GM18526 (cell line): ENCODE results near the gene SH3GLB2.

ENCODE experiments used
- POLR2A ChIP-seq: IDR thresholded peaks from 3 replicates; pipeline ENCODE4 v1.6.1; 2011; ENCODE audit not compliant: insufficient read length; ENCODE audit errors: extremely low read depth

SH3GLB2 gene

DNA sequence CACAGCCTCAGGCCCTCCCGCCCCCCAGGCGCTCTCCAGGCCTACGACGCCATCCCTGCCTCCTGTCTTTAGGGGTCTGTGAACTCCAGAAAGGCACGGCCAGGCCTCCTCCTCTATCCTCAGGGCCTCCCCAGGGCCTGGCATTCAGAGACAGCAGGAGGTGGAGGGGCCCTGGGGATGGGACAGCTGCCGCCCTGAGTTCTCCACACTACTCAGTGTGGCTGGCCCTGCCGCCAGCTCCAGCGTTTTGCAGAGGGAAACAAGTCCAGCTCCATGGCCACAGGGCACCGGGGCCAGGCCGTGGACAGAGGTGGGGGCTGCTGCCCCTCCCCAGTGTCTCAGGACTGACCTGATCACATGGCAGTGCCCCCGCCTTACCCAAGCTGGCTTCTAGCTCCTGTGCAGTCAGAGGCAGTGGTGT lies 16.4 kb downstream of the SH3GLB2 start:
- no peak for TF ChIP-seq POLR2A

DNA sequence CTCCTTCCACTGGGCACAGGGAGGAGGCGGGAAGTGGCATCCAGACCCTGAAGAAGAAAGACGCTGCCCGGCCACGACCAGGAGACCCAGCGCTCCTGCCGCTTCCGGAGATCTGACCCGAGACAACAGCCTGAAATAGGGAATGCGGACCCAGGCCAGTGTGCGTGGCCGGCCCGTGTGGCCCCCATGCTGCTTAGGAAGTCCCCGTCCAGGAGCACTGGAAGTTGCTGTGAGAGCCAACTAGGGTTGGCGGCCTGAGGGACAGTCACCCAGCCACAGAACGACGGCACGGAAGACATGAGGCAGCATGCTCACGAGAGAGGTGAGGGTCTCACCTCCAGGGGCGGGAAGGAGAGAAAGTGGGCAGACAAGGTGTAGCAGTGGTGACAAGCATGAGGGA lies 17.0 kb downstream of the SH3GLB2 start:
- no peak for TF ChIP-seq POLR2A

DNA sequence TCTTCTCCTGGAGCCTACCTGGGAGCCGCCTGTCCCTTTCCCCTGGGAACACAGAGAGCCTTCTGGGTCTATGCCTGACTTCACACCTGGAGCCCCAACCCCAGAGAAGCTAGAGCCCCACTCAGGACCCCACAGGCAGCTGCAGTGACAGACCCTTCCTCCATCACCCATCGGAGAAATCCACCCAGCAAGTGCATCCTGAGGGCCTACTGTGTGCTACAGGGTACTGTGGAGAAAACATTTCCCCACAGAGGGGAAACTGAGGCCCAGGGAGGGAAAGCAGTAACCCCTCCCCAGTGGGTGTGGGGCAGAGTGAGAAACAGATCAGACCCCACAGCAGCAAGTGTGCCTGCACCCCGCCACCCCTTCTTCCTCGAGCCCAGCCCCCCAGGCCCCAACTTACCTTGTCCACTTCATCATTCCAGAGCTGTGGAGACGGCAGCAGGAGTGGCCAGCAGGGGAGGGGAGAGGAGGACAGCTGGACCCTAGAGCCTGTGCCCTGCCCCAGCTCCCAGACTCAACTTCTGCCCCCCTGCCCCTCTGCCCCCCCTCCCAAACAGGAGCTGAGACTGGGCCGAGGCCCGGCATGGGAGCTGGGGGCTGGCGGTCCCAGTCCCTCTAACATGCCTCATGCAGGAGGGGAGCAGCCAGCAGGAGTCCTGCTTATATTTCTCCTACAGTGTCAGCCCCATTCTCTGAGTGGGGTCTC lies 17.7 kb downstream of the SH3GLB2 start:
- no peak for TF ChIP-seq POLR2A

DNA sequence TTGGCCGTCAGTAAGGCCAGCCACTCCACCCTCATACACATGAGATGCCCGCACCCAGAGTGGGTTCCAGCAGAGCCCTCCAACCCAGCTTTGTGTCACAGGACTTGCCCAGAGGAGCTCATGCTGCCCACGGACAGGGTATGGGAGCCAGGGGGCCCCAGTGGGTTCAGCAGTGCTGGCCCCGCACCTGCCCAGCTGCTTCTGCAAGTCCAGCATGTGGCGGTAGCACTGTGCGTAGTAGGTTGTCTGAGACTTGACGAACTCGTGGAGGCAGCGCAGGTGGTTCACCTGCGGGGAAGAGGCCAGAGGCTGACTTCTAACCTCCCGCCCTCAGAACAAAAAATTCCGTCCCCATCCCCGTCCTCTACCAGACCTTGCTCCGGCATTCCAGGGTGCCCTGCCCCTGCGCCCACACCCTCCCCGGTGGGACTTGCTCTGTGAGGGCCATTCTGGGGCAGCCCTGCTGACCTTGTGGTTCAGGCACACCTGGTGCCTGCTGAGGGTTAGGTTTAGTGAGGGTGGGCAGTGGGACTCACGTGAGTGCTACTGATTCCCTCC lies 18.5 kb downstream of the SH3GLB2 start:
- no peak for TF ChIP-seq POLR2A

DNA sequence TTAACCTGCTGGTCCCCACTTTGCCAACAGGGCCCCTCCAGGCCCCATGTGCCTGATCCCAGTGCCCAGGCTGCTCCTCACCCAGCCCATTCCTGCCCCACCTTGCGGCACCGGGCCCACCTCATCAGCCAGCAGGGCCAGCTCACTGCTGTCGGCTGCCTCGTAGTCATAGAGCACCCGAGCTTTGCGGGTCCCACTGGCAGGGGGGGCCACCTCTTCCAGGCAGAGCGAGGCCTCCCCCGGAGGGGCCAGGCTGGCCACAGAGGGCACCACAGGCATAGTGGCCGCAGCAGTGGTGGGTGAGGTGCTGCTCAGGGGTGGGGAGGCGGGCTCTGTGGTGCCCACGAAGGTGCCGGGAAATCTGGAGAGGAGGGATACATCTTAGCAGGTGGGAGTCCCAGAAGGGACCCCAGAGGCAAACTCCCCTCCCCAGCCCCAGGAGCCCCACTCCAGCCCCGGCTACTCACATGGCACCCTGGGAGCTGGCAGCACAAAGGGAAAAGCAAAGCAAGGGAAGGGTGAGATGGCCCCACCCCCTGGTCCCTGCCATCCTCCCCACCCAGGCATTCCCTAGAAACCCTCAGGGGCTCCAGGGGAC lies 19.0 kb downstream of the SH3GLB2 start:
- TF ChIP-seq POLR2A, result no peak

DNA sequence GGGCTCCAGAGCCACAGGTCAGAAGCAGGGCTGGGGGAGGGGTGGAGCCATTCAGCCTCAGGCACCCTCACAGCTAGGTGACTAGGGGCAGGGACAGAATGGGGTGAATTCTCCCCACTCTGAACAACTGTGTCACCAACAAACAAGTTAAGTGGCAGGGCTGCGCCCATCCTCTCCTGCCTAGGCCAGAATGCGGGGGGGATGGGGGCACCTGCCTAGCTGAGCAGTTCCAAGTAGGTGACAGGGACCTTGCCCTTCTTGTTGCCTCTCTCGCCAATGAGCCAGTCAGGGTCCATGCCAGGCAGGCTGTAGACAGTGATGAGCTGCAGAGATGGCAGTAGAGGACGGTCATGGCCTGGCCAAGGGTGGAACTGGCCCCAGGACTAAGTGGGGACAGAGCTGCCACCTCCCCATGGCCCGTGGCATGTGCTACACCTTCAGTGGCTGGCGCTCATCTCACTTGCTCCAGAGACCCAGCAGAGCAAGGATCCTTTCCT lies 19.6 kb downstream of the SH3GLB2 start:
- no peak for TF ChIP-seq POLR2A

DNA sequence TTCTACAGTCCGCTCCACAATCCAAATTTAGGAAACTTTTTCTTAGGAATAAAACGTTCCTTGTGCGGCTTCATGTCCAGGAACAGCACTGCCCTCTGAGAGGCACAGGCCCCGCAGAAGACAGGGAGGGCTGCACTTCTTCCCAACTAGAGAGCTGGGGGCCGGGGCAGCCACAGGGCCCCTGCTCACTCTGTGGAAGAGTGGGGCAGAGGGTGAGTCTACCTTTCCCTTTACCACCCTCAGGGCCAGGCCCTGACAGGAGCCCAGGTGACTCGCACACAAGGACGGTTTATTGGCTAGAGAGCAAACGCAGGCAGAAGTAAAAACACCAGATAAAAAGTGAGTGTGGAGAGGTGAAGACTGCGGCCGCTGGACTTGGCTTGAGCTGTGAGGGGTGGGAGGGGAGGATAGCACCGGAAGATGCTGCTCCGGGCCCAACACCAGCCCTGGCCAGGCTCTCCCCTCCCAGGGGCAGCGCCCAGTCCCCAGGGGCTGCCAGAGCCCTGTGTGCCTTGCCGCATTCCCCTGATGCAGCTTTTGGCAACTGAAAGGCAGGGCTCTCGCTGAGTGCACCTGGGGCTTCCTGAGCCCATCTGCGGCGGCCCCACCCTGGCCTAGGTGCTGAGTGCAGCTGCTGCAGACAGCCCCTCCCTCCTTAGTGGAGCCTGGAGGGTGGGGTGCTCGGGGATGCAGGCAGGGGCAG lies 20.2 kb downstream of the SH3GLB2 start:
- no peak for TF ChIP-seq POLR2A

DNA sequence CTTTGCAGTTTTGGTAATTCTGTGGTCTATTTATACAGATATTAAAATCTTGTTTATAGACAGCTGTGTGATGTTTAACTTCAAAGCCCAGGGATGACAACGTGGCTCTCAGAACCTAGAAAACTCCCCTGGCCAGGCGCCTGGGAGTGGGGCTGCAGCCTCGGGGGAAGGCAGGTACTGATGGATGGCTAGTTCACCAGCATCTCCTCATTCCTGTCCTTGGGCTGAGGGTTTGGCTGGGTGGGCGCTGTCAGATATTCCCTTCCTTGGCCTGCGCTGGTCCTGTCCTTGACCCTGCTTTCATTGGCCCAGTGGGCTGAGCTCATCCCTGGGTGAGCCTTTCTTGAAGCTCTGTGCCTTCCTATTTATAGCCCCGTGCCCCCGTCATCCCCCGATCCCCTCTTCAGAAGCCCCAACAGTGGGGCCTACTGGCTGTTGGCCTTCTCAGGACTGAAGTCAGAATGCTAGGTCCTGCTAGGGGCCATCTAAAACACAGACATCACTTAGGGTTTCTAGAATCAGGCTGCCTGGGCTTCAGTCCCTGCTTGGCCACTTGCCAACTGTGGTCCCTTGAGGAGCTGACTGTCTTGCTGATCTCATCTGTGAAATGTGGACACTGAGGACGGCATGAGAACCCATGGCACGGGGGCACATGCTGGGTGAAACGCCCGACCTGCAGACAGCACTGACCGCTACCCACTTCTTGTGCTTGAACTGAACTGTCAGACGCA lies 20.9 kb downstream of the SH3GLB2 start:
- TF ChIP-seq POLR2A, result no peak

DNA sequence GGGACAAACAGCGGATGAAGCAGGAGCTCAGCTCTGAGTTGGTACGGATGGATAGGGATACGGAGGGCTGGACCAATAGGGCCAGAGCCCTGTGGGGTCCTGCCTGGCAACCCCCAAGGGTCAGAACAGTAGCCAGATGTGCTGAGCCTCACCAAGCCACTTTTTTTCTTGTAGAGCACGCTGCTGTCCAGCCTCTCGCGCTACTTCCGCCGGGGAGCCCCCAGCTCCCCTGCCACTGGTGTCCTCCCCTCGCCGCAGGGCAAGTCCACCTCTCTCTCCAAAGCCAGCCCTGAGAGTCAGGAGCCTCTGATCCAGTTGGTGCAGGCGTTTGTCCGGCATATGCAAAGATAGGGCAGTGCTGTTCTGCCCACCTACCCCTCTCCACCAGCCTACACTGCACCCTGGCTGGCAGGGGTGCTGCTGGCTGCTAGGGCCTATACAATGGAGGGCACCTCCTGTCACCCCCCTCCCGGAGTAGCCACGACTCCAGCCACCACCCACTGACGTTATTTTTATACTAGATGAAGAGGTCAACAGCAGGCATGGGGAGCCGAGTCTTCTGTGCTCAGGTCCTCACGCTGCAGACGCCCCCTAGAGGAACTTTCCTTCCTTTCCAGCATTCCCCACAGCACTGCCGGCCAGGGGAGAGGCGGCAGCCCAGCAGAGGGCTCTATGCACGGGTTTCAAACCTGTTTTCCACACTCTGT lies 21.6 kb downstream of the SH3GLB2 start:
- TF ChIP-seq POLR2A, result no peak

DNA sequence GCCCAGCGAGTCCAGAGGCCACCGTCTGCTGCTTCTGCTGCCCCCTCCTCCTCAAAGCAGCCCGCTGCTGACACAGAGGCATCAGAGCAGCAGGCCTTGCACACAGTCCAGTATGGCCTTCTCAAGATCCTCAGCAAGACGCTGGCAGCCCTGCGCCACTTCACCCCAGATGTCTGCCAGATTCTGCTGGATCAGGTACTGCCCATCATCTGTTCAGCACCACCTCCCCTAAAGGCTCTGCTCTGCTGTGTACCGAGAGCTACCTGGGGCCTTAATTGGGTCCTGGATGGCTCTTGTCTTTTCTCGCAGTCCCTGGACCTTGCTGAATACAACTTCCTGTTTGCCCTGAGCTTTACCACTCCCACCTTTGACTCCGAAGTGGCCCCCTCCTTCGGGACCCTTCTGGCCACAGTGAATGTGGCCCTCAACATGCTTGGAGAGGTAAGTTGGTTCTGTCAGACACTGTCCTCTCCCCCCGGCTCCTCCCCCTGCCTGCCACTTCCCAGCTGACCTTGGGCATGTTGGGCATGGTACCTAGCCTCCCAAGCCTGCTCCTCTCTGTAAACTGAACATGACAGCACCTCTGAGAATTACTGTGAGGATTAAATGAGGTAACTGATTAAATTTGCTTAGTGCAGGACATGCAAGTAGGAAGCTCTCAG lies 22.7 kb downstream of the SH3GLB2 start:
- TF ChIP-seq POLR2A, result no peak

DNA sequence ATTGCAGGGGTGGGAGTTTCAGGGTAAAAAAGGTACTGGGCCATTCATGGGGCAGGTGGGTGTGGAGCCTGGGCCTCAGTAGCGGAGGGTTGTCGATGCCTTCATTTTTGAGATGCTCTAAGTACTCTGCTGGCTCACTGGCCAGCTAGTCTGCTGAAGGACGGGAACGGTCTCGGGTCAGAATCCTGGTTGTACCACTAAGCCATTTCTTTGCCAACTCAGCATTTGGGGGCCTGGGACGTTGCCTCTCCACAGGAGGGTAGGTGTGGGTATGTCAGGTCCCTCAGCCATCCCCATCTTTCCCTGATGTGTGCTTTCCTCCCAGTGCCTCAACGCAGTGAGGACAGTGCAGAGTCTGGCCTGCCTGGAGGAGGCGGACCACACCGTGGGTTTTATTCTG lies 25.1 kb downstream of the SH3GLB2 start:
- no peak for TF ChIP-seq POLR2A

DNA sequence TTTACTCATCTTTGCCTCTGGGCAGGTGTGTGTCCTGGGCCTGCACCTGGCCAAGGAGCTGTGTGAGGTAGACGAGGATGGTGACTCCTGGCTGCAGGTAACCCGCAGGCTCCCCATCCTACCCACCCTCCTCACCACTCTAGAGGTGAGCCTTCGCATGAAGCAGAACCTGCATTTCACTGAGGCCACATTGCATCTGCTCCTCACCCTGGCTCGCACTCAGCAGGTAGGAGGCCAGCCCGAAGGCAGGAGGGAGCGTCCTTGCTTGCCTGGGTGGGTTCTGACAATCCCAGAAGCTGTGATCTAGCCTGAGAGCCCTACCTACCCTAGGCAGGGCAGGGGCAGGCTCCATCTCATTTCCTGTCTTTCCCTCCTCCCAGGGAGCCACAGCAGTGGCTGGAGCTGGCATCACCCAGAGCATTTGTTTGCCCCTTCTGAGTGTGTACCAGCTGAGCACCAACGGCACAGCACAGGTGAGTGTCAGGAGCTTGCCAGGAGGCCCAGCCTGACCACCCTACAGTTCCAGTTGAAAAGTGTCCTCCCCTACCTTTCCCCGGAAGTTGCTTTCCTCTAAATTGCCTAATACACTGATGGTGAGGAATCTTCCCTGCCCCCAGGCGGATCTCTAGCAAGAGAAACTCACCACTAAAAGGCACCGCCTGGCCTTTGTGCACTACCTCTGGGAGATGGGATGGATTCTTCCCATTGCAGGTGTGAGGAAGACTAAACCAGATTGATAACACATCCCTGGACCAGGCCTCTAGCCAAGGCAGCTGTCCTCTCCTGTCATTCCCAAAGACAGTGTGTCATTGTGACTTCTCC lies 26.4 kb downstream of the SH3GLB2 start:
- TF ChIP-seq POLR2A, result no peak

DNA sequence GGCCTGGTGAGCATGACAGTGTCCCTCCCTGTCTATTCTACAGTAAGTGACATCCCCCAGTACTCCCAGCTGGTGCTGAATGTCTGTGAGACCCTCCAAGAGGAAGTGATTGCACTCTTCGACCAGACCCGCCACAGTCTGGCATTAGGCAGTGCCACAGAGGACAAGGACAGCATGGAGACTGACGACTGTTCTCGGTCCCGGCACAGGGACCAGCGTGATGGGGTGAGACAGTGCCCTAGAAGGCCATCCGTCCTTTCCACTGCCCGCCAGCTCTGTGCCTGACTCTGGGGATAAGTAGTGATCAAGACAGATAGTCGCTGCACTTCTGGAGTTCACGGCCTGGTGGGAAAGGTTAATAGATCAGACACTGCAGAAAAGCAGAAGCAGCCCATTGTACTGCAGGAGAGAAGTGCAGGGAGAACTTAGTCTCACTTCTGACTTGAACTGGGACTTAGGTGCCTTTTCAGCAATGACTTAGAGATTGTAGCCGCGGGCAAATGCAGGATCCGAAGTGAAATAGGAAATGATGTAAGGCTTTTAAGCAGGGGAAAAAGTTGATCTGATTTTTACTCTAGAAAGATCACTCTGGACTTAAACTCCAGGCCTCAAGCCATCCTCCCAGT lies 28.4 kb downstream of the SH3GLB2 start:
- no peak for TF ChIP-seq POLR2A
